Colonic mucosa (tissue), 4 donors: ENCODE measurements around the gene FXYD3. TPM values are rescaled to one million over a fixed set of nuclear protein-coding genes. Genes with fewer than 3 reads are reported as not detected.

ENCODE experiments used
- DNase-seq: peaks from one replicate; pipeline ENCODE4 v3.0.0-alpha.2; 2020
- H3K27ac ChIP-seq: fragments of 200-600 bp; one replicate; pipeline ENCODE4 v1.8.0; 2021
- H3K27me3 ChIP-seq: fragments of 200-600 bp; one replicate; pipeline ENCODE4 v1.8.0; 2021
- H3K36me3 ChIP-seq: fragments of 200-600 bp; one replicate; pipeline ENCODE4 v1.8.0; 2021
- H3K4me1 ChIP-seq: fragments of 200-600 bp; one replicate; pipeline ENCODE4 v1.8.0; 2021; ENCODE audit warnings: mild to moderate bottlenecking
- H3K4me3 ChIP-seq: fragments of 200-600 bp; one replicate; pipeline ENCODE4 v1.8.0; 2021
- H3K9ac ChIP-seq, 2 donors: one replicate each; pipeline ENCODE4 v1.7.0; 2013; ENCODE audit warnings: control low read depth in 2 of 2, low read depth in 2 of 2, low read length in 2 of 2
- H3K9me3 ChIP-seq: fragments of 200-600 bp; one replicate; pipeline ENCODE4 v1.8.0; 2021
- intact Hi-C: fragments of 100-400 bp; cut with DNase I; formaldehyde crosslinking; loops from one replicate; pipeline ENCODE4 v1.14.1; 2022
- total RNA-seq, 2 donors: library from RNA; stranded (reverse); fragmentation: NEBNext Ultra II Directional in 1 of 2; extraction: Animal tissue kit (Norgen Biotek cat#: 25700) in 1 of 2; gene quantifications; one replicate each; pipeline ENCODE4 v1.2.1, GENCODE V29; 2021
- TF ChIP-seq, protein P1 (sequence below): fragments of 200-600 bp; IDR thresholded peaks from one replicate; pipeline ENCODE4 v1.8.0; 2022; ENCODE audit warnings: antibody characterized with exemption, mild to moderate bottlenecking
- donor health status: healthy.
- donor health status: DM: no; HTN: no; CAD: no.
- donor health status: DM: no; HTN: no; CAD: no.

The FXYD3 gene
- total RNA-seq, 2 donors from 2014 or later: 1,386 to 2,836 TPM

DNA sequence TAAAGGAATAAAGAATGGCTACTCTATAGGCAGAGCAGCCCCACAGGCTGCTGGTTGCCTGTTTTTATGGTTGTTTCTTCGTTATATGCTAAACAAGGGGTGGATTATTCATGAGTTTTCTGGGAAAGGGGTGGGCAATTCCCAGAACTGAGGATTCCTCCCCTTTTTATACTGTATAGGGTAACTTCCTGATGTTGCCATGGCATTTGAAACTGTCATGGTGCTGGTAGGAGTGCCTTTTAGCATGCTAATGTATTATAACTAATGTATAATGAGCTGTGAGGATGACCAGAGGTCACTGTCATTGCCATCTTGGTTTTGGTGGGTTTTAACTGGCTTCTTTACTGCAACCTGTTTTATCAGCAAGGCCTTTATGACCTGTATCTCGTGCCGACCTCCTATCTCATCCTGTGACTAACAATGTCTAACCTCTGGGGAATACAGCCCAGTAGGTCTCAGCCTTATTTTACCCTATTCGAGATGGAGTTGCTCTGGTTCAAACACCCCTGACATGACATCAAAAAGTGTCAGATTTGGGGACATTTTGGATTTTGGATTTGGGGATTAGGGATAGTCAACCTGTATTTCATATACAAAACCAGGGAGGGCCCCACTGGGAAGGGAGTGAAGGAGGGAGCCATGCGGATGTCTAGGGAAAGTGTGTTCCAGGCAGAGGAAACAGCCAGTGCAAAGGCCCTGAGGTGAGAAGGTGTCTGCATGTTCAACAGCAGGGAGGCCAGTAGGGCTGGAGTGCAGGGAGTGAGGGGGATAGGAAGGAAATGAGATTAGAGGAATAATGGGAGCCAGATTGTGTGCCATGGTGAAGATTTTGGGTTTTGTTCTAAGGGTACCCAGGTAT, 49.8 kb downstream of the FXYD3 start:
- H3K27ac ChIP-seq: no peak overlapping the region
- no peak overlapping the region for H3K9ac ChIP-seq
- H3K4me3 ChIP-seq: no peak overlapping the region
- TF ChIP-seq, protein P1, sequence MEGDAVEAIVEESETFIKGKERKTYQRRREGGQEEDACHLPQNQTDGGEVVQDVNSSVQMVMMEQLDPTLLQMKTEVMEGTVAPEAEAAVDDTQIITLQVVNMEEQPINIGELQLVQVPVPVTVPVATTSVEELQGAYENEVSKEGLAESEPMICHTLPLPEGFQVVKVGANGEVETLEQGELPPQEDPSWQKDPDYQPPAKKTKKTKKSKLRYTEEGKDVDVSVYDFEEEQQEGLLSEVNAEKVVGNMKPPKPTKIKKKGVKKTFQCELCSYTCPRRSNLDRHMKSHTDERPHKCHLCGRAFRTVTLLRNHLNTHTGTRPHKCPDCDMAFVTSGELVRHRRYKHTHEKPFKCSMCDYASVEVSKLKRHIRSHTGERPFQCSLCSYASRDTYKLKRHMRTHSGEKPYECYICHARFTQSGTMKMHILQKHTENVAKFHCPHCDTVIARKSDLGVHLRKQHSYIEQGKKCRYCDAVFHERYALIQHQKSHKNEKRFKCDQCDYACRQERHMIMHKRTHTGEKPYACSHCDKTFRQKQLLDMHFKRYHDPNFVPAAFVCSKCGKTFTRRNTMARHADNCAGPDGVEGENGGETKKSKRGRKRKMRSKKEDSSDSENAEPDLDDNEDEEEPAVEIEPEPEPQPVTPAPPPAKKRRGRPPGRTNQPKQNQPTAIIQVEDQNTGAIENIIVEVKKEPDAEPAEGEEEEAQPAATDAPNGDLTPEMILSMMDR: no peak
- no peaks in the 10 kb centered on the region for H3K9me3 ChIP-seq
- H3K4me1 ChIP-seq: no peaks in the 10 kb centered on the region
- no peak for DNase-seq
- H3K36me3 ChIP-seq: no peaks in the 10 kb centered on the region
- H3K27me3 ChIP-seq: no peaks in the 10 kb centered on the region
- intact Hi-C loops: no loop called here

DNA sequence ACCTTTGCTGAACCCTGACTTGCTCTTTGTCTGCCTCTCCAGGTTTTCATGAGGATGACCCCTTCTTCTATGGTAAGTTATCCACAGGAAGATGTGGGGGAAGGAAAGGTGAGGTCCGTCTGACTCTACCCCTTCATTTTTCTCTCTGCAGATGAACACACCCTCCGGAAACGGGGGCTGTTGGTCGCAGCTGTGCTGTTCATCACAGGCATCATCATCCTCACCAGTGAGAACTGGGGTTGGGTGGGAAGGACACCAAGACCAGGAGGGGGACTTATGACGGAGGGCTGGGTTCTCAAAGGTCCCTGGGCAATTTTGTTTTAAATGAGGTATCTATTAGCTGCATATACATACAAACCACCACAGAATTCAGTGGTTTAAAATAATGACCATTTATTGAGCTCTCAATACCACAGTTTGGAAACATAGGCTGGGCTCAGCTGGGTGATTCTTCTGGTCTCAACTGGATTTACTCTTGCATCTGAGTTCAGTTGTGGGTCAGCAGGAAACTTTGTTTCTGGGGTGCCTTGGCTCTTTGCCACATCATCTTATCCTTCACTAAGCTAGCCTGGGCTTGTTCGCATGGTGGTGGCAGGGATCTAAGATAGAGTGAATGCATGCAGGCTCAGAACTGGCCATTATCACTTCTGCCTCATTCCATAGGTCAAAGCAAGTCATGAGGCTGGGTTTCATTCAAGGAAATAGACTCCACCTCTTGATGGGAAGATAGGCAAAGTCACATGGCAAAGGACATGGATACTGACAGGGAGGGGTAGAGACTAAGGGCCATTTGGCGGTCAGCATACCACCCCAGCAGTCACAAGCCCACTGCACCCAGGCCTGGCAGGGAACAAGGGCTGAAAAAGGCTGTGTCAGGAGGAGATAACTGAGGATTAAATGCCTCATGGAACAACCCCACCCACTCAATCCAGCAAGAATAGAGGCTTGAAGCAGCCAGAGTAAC, 50.8 kb downstream of the FXYD3 start:
- no peaks in the 10 kb centered on the region for H3K4me1 ChIP-seq
- H3K36me3 ChIP-seq: no peaks in the 10 kb centered on the region
- no peaks in the 10 kb centered on the region for H3K27me3 ChIP-seq
- DNase-seq: no peak
- no peak overlapping the region for H3K4me3 ChIP-seq
- intact Hi-C loops: no loop called here
- no peak overlapping the region for H3K27ac ChIP-seq
- no peak overlapping the region for H3K9ac ChIP-seq
- H3K9me3 ChIP-seq: no peaks in the 10 kb centered on the region
- TF ChIP-seq, protein P1: no peak

DNA sequence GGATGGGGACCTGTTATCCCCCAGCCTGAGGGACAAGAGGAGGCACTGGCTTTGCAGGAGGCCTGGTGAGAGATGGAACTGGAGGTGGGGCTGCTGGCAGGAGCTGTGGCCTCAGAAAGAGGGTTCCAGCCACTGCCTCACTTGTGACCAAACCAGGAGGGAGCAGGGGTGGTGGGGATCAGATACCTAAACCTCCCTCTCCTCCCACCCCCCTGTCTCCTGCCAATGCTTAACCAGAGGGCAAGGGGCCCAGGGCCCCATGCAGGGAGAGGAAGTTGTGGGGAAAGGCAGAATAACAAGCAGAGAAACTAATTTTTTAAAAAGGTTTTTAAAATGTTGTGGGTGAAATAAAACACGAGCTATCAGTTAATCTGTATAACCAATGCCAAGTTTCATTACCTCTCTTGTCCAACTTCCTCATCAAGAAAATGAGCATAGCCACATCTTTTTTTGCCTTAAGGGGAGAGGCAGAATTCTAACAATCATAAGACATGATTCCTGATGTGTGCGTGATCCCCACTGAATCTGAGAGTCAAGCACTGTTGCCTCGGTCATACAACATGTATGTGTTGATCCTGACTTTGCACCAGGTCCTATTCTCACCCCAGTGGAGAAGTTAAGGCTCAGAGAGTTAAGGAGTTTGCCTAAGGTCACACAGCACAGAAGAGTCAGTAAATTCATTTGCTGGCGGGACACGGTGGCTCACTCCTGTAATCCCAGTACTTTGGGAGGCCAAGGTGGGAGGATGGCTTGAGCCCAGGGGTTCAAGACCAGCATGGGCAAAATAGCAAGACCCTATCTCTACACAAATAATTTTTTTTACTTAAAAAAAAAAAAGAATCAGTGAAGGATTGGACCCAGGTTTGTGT, 51.9 kb downstream of the FXYD3 start:
- intact Hi-C loops: no loop called here

DNA sequence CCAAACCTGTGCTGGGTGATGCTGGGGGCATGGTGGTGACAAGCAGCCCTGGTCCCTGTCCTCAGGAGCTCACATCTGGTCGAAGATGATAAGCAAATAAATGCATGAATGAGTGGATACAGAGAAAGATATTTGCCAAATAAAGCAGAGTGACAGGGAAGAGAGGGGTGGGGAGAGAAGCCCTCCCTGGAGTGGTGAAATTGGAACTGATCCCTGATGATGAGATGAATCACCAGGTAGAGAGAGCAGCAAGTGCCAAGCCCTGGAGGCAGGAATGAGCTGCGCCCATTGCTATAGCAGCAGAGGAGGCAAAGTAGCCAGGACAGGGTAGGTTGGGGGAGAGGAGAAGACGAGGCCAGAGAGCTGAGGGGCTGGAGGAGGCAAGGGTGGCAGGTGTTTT, 52.6 kb downstream of the FXYD3 start:
- H3K4me3 ChIP-seq: no peak overlapping the region
- no peak for DNase-seq
- no peaks in the 10 kb centered on the region for H3K9me3 ChIP-seq
- no peaks in the 10 kb centered on the region for H3K4me1 ChIP-seq
- intact Hi-C loops: no loop called here
- no peak overlapping the region for H3K9ac ChIP-seq
- no peaks in the 10 kb centered on the region for H3K27me3 ChIP-seq
- H3K27ac ChIP-seq: no peak overlapping the region
- no peaks in the 10 kb centered on the region for H3K36me3 ChIP-seq
- TF ChIP-seq, protein P1: no peak

More for the DNA sequence above, 51.9 kb downstream of the FXYD3 start:
- no peak overlapping the region for H3K4me3 ChIP-seq
- DNase-seq: no peak
- no peaks in the 10 kb centered on the region for H3K9me3 ChIP-seq
- no peaks in the 10 kb centered on the region for H3K27me3 ChIP-seq
- H3K27ac ChIP-seq: no peak overlapping the region
- no peak overlapping the region for H3K9ac ChIP-seq
- no peaks in the 10 kb centered on the region for H3K36me3 ChIP-seq
- no peaks in the 10 kb centered on the region for H3K4me1 ChIP-seq
- TF ChIP-seq, protein P1: no peak
